ENCODE results near the gene UNG.

UNG gene

DNA sequence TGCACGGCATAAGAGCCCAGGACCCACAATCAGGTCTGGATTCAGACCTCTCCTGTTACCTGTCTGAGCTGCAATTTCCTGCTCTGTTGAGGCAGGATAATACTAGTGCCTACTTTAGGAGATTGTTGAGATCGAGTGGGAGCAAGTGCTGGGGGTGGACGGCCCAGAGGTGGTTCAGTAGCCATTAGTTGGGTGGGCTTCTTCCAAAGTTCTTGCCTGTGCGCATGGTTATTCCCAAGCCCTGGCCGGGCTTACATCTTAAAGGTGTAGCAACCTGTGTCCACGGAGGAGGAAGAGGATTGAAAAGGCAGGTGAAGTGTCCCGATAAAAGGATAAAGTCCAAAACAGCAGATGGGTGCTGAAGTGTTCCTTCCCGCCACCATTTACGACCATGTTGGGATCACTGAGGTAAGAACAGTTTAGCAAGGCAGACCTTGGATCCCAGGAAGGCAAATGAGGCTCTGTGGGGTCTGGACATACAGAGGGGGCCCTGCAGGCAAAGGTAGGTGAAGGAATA lies 52.8 kb downstream of the UNG start:
- no peak overlapping the region for H3K4me3 ChIP-seq (ENCODE audit: low read depth, low read length)
- ChIA-PET POLR2A (no interaction called here), CTCF (interaction anchor here (1.0 to 3.2 kb wide), 2 partner anchors 16 to 39 kb away, joined by 3 to 14 read pairs; no protein-coding TSS in a partner anchor)
- DNase-seq (ENCODE audit: low read depth, low spot score) = no peak
- TF ChIP-seq, protein P1, sequence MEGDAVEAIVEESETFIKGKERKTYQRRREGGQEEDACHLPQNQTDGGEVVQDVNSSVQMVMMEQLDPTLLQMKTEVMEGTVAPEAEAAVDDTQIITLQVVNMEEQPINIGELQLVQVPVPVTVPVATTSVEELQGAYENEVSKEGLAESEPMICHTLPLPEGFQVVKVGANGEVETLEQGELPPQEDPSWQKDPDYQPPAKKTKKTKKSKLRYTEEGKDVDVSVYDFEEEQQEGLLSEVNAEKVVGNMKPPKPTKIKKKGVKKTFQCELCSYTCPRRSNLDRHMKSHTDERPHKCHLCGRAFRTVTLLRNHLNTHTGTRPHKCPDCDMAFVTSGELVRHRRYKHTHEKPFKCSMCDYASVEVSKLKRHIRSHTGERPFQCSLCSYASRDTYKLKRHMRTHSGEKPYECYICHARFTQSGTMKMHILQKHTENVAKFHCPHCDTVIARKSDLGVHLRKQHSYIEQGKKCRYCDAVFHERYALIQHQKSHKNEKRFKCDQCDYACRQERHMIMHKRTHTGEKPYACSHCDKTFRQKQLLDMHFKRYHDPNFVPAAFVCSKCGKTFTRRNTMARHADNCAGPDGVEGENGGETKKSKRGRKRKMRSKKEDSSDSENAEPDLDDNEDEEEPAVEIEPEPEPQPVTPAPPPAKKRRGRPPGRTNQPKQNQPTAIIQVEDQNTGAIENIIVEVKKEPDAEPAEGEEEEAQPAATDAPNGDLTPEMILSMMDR (IDR thresholded peaks at IDR 0.05; ENCODE audit: insufficient read depth, low read length, missing control alignments) = no peak

GRCh38 chr12:109151457-109151856 lies 54.1 kb downstream of the UNG start:
- TF ChIP-seq, protein P1 (IDR thresholded peaks at IDR 0.05; ENCODE audit: insufficient read depth, low read length, missing control alignments) = no peak
- ChIA-PET POLR2A (no interaction called here), CTCF (interaction anchor here (1.2 kb wide), 1 partner anchor 40 kb away, joined by 3 read pairs; no protein-coding TSS in a partner anchor)

GRCh38 chr12:109153821-109154441 lies 56.5 kb downstream of the UNG start:
- DNase-seq (ENCODE audit: low read depth, low spot score) = no peak
- peak overlapping the region; percentile 67 for H3K4me3 ChIP-seq (ENCODE audit: low read depth, low read length)
- TF ChIP-seq, protein P1 (IDR thresholded peaks at IDR 0.05; ENCODE audit: insufficient read depth, low read length, missing control alignments) = no peak
- POLR2A ChIA-PET = no interaction called here
- CTCF ChIA-PET = interaction anchor here (0.9 kb wide), 1 partner anchor 42 kb away, joined by 4 read pairs; no protein-coding TSS in a partner anchor

More at GRCh38 chr12:109151457-109151856, 54.1 kb downstream of the UNG start:
- H3K4me3 ChIP-seq (ENCODE audit: low read depth, low read length) = no peak overlapping the region
- DNase-seq (ENCODE audit: low read depth, low spot score) = no peak

DNA sequence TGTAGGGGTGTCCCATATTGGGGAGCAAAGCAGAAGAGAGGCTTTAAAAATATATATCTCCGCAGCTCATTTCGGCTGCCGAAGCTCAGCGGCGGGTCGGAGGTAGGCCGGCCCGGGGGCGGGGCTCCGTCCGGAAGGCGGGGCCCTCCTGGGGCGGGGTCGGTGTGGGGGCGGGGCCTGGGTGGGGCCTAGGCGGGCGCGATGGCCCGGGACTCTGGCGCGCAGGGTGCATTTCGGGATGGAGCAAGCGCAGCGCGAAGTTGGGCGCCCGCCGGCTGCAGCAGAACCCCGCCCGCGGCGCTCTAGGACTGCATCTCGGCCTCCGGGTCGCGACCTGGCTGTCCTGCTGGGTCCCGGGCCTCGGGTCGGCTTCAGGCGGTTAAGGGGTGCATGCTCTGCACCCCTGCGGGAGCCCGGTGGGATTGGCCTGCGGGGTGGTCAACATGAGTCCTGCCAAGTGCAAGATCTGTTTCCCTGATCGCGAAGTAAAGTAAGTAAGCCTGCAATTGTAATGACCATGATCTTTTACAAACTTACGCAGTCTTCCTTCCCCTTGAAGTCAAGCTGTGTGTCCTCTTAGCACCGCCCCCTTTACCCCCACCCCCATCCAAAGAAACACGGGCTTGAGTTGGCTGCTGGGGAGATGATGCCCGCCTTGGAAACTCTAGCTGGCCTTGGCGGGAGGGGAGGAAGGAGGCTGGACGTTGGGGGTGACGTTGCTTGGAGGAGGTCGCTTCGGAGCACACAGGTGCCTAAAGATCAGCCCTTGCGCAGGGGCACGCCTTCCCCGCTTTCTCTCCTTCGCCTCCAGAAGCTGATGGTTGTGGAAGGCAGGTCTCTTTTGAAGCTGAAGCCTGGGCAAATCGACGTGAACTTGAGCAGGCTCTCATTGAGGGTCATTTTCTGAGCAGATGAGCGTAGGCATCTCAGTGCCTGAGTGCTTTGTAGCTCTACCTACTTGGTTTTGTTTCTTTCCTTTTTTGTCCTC lies 57.3 kb downstream of the UNG start:
- peak overlapping the region; percentile 67 for H3K4me3 ChIP-seq (ENCODE audit: low read depth, low read length)
- POLR2A ChIA-PET = no interaction called here
- CTCF ChIA-PET = interaction anchor here (0.6 to 0.9 kb wide), 5 partner anchors 19 to 43 kb away, joined by 3 to 4 read pairs (median 3); no protein-coding TSS in a partner anchor
- no peak for DNase-seq (ENCODE audit: low read depth, low spot score)
- TF ChIP-seq, protein P1 (IDR thresholded peaks at IDR 0.05; ENCODE audit: insufficient read depth, low read length, missing control alignments) = no peak

- POLR2A ChIA-PET = no interaction called here
Observed at GRCh38 chr12:109156036-109156435, 58.6 kb downstream of the UNG start.

More at GRCh38 chr12:109156036-109156435, 58.6 kb downstream of the UNG start:
- CTCF ChIA-PET = no interaction called here
- H3K4me3 ChIP-seq (ENCODE audit: low read depth, low read length) = no peak overlapping the region
- no peak for DNase-seq (ENCODE audit: low read depth, low spot score)
- TF ChIP-seq, protein P1 (IDR thresholded peaks at IDR 0.05; ENCODE audit: insufficient read depth, low read length, missing control alignments) = no peak
